ENCODE results near the gene THEMIS.
"Not testable (repeated sequence)": the region's sequence is repeated elsewhere in the genome, so short reads cannot be mapped to it uniquely, and the experiment has no call there.

THEMIS gene

DNA sequence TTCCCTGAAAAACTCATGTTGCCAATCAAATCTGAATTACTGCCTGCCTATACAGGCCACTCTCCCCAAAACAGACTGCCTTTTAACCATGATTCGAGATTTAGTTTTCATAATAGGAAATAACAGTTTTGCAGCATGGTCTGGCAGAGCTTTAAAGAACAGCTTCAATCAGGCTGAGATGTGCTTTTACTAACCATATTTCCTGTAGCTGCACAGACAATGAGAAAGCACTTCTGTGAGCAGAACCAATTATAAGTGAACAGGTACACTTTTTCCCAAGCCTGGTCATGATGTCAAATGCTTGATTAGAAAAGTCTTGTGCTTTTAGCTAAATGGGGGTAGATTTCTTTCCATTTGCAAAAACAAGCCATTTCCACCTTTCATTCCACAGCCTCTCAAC lies 108.2 kb downstream of the THEMIS start:
- DNase-seq: no peak

DNA sequence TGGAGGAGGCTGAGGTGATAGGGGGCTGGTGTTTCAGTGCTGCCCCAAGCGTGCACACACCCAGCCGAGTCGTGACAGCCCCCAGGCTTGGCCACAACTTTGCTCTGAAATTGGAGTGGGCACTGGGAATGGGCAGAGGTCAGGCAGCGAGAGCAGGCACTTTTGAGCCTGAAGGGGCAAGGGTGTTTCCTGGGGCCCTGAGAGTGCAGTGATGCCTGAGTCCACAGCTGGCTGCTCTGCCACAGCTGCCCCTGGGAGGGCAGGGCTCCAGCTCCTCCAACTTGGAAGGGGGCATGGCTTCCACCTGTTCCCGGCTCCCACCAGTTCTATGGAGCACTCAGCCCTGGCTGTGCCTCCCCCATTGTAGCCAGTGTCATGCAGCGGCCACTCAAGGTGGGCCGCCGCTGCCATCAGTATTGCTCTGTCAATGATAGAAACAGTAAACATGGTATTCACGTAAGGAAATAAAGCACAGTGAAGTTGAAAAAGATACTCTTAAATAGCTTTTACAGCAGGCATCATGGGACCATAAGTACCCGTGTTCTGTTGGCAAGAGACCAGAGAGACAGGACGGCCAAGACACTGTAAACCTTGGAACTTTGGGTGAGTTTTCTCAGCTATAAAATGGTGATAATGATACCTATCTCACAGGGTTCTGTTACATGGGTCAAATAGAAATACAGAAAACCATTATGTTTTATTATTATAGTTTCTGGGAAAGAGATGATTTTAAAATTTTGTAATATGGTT lies 108.9 kb downstream of the THEMIS start:
- DNase-seq: no peak

DNA sequence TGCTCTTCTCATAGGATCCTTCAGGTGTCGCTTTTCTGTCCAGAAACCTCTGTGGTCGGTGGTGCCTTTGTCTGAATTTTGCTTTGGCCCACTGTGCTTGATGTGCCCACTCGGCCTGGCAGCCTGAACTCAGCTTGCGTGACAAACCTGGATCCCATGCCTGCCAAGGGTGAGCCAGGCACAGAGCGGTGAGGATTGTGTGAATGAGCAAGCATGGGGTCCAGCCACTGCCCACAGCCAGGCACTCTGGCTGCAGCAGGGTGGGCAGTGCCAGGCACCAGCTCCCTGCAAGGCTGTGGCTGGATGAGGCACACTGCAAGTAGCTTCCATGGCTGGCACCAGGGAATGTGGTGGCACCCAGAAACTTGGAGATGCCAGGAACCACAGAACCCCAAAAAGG lies 110.3 kb downstream of the THEMIS start:
- DNase-seq: no peak

DNA sequence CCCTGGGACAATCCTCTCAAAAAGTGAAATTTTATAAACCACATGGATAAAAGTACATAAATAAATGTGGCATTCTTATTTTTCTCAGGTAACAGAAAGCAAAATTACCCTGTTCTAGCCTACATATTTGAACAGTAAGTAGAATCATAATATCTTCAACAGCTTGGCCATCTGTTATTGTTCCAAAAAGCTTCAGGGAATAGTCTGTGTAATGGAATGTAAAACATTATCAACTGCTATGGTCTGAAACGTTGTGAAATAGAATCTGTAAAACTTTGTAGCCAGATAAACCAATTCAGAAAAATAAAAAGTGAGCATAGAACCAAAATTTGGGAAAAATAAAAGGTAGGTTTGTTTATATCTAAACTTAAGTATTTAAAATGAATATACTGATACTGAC lies 114.7 kb downstream of the THEMIS start:
- no peak for DNase-seq

DNA sequence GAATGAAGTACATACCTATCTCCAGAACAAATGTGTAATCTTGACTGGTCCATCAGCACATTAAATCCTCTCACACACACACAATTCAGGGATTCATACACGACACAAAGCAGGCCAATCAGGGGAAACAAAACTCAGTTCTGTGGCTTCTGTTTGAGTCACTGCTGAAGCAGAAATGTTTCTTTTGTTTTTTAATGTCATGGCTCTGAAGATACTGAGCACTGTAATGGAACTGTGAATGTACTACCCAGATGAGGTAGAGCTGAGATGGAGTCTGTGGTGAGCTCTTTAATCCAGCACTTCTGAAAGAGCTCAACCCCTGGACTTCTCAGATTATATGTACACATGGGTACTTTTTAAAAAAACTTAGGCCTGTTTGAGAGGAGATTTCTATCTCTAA lies 116.4 kb downstream of the THEMIS start:
- DNase-seq: no peak

DNA sequence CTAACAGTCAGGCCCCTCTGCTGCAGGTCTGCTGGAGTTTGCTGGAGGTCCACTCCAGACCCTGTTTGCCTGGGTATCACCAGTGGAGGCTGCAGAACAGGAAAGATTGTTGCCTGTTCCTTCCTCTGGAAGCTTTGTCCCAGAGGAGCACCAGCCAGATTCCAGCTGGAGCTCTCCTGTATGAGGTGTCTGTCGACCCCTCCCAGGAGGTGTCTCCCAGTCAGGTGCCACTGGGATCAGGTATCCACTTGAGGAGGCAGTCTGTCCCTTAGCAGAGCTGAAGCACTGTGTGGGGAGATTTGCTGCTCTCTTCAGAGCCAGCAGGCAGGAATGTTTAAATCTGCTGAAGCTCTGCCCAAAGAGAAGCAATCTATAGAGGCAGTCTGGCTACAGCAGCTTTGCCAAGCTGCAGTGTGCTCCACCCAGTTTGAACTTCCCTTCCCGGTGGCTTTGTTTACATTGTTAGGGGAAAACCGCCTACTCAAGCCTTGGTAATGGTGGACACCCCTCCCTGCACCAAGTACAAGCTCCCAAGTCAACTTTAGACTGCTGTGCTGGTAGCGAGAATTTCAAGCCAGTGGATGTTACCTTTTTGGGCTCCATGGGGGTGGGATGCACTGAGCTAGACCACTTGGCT lies 119.1 kb downstream of the THEMIS start:
- DNase-seq: not testable (repeated sequence)

DNA sequence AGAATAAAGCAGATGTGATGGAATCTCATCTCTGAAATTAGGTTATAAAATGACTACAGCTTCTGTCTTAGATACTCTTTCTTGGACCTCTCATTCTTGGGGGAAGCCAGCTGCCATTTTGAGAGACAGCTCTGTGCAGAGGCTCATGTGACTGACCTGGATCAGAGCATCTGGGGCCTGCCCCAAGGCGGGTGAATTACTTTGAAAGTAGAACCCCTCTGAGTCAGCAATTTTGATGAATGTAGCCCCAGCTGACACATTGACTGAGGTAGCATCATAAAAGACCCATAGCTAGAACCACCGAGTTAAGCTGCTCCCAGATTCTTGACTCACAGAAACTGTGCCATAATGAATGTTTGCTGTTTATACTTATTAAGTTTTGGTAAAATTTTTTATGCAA lies 124.5 kb downstream of the THEMIS start:
- no peak for DNase-seq

DNA sequence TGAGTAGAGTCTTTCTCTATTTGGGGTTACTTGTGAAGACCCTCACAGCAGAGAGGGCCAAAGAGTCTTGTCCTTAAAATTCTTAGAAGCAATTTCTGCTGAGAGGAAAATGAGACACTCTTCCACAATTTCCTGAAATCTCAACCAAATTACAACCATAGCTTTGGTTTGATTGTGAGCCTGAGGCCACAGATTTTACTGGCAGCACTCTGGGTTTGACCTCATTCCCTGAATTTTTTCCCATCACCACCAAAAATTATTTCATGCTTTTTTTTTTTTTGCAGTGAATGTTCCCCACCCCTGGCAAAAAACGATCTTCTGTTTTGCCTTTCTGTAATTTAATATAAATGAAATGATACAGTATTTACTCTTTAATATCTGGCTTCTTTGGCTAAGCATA lies 125.5 kb downstream of the THEMIS start:
- DNase-seq: no peak

DNA sequence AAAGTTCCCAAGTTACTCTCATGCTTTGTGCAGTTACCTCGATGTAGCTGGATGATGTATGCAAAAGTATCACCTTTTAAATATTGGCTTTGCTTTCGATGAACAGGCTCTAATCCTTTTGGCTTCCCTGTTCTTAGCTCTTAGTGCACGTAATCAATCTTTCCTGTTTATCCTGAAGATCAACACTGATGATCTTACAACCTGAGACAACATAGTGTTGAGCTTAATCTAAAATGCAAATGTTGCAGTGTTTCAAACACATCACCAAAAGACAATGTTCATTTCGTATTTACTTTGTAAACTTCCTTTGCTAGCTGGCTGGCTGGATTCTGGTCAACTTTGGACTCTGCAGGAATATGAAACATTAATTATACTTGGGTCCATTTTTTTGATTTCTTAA lies 132.1 kb downstream of the THEMIS start:
- no peak for DNase-seq

DNA sequence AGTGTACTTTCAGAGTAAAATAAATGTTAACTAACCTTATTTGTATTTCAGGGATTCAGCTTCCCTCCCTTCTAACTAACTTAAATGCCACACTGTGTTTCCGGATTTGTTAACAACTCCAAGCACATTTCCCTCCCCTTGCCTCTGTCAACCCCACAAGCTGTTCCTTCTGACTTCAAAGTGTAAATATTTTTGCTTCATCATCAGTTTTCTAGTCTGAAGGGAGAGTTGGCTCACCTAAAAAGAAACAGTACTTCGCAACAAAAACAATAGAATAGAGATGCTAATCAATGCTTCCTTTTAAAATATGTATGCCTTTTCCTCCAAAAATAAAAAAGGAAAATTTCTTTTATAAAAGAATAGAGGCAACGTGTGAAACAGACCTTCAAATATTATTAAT lies 132.6 kb downstream of the THEMIS start:
- no peak for DNase-seq

DNA sequence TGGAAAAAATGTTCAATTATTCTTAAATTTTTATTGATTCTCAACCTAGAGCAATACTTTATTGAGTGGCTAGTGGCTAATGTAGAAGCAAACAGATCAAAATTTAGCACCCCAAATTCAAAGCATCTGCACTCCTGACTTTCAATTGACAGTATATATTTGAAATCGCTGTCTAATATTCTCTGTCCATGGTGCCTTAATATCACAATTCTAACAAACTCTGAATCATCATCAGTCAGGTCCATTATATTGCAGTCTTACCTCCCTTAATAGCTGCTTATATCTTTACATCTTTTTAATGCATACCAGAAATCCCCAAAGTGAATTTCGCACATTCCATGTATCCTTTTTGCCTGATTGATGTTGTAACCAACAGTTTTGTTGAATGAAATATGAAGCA lies 134.9 kb downstream of the THEMIS start:
- no peak for DNase-seq

DNA sequence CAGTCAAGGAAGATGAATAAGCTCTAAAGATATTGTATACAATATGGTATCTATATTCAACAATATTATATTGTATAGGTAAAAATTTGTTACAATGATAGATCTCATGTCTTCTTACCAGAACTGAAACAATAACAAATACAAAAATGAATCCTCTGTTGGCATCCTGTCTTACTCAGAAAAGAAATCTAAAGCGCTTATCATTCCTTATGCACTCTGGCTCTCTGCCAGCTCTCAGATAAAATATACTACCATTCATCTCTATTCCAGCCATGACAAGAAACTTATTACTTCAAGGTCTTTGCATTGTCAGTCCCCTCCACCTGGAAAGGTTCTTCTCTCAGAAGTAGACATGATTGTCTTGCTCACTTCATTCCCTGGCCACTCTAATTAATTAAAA lies 138.6 kb downstream of the THEMIS start:
- DNase-seq: no peak

DNA sequence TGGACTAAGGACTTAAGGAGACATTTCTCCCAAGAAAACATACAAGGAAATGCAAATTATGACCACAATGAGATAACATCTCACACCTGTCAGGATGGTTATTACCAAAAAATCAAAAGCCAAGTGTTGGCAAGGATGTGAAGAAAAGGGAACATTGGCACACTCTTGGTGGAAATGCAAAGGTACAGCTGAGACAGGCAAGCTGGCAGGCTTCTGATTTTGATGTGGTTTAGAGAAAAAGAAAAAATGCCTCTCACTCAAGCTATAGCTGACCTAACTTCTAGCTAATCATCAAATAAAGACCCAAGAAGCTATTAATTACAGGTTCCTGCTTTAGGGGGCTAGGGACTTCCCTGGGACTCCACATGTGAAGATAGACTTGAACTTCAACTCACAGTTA lies 139.8 kb downstream of the THEMIS start:
- DNase-seq: no peak

DNA sequence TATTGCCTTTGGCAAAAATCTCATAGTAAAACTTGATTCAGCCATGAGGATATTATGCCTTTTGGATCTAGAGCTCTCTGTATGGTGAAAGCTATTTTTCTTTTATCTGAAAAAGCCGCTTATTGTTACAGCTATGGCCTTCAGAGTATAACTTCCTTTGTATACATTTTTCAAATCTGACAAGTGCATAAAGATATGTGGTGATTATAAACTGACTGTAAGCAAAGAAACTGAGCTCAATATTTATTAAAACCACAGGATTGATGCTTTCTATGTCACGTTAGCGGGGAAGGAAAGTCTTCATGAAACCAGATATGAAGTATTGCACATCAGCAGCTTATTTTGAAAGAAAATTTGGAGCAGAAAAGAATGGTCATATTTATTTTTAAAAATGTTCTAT lies 151.8 kb downstream of the THEMIS start:
- DNase-seq: no peak

DNA sequence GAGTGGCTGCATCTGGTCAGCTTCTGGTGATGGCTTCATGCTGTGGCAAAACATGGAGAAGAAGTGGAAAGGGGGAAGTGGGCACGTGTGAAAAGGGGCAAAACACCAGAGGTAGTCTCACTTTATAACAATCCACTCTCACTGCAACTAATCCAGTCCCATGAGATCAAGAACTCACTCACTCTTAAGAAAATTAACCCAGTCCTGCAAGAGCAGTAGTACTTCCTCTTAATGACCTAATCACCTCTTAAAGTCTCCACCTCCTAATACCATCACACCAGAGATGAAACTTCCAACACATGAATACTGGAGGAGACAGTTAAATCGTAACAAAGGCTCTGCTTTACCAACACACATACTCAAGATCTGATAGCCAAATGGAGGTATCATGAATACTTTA lies 152.6 kb downstream of the THEMIS start:
- no peak for DNase-seq

DNA sequence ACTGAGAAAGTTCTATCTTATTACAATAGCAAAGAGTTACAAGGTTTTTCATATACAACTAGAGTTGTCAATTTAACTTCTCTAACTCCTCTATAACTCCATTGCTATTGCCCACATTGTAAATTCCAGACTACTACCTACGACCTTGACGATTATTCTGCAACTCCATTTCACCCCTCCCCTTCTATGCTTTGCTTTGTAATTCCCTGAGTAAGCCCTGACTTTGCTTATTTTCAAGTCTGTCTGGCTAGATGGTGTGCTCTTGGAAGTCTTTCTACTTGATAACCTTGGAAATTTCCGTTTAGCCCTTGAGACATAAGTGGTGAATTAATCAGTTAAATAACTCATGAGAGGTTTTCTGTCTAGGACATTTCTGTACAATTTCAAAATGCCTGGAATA lies 162.4 kb downstream of the THEMIS start:
- DNase-seq: no peak

DNA sequence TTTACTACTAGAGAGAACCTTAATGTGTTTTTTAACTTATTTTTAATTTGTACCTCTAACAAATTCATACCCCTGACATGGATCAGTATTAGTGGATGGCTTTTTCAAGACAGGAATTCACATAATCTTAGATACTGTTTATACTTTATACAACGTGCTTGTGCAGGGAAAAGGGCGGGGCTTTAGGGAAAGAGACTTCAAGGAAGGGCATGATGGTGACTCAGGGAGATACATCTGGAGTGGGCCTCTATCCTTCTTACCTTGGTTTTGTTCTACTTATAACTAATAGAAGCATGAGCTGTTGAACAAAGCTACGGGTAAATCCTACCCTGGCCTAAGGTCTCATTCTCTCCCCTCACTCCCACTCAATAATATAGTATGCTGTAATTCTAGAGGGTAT lies 163.1 kb downstream of the THEMIS start:
- no peak for DNase-seq

DNA sequence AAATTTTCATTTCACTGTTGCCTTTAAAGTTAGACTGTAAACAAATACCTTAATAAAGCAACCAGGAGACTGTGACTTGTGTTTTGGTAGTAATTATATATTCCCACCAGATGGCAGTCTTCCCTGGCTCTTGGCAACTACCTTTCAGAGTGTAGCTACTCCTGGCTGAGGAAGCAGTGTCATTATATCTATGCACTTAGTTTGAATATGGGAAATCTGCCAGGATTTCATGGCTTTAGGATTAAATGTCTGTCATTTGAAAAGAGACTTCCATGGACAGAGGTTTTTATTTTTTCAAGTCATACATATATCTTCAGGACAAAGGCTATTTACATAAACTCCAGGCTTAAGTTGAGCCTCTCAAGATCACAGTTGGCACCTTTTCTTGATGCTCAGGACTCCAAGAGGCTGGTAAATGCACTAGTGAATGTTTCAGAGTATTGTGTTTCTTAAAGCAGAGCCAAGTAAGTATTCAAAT lies 163.8 kb downstream of the THEMIS start:
- peak; percentile 65 for DNase-seq

DNA sequence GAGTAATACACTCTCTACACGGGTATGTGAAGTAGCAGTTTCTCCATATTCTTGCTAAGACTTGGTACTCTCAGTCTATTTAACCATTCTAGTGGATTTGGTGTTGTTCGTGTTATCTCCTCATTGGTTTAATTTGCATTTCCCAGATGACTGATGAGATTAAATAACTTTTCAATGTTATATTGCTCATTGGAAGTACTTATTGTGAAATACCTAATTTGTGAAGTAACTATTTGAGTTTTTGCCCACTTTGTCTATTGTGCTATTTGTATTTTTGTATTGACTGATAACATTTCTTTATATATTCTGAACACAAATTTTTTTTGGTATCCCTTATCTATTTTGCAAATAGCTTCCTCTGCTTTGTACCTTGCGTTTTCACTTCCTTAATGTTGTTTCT lies 167.9 kb downstream of the THEMIS start:
- DNase-seq: no peak

DNA sequence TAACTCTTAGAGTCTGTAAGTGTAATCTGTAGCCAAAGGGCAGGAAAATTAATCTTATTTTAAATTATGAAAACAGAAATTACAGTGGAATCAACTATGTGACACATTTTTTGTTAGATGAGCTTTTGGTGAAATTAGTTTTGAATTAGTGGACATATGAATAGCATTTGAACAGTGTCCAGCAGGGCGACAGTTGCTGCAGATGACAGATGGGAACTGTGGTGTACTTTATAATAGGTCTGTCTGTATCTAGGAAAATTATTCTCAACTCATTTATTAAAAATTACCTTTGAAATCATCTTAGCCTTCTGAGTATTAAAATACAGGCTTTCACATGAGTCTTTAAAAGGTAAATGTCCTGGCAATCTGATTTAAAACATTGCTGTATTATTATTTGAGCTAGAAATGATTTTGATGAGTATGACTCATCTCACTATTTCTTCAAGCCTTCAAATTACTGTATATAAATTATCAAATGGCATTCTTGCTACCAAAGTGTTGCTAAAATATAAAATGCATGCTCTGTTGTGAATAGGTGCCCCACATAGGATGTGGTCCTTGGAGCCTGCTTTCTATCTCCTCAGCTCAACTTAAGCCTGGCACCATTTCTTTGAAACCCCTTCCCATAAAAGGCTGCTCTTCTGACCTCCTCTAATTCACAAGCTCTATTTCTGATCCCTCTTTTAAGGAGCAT lies 173.5 kb downstream of the THEMIS start:
- DNase-seq: no peak

DNA sequence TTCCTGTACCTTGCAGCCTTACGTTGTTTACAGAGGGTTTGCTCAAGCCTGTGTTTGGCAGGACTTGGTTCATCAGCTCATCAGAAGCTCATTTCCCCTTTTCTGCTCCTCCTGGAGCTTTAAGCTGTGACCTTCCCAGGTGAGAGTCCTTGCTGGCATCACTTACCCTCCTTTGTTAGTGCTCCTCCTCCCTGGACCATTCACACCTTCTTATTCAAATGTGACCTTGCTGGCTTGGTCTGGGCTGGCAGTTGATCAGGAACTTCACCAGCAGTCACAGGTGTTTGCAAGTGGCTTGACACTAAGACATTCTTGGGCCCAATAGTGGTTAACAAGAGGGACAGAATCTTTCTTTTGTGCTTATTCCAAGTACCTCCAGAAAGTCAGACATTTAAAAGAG lies 175.0 kb downstream of the THEMIS start:
- DNase-seq: no peak

DNA sequence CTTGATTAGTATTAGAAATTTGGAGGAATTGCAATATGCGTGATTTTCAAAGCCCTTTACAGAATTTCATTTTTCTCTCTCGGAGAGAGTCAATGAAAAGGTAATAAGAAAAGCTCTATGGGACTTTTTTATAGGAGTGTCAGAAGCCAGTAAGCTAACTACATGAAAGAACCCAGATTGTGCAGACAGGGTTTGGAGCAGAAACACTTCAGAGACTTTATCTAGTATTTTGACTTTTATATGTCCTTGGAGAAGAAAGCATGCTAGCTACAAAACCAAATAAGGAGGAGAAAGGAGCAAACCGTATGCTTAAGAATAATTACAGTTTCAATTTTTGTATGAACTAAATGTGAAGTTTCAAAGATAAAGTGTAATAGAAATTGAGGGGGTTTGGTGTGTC lies 182.2 kb downstream of the THEMIS start:
- no peak for DNase-seq

DNA sequence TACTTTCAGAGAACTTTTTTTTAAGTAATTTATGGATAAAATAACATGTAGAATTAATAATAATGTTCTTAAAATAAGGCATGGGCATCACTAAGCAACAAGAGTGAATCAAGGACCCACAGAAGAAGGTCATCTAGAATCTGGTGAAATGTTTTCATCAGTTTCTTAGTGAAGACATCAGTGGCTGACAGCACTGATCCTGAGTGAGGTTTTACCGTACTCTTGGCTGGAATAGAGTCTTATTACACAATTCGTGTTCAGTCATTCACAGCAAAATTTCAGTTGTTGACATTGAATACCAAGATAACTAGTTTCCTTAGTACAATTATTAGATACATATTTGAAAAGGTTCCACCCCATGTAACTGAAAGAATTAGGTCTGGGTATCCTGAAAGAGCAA lies 183.5 kb downstream of the THEMIS start:
- no peak for DNase-seq

DNA sequence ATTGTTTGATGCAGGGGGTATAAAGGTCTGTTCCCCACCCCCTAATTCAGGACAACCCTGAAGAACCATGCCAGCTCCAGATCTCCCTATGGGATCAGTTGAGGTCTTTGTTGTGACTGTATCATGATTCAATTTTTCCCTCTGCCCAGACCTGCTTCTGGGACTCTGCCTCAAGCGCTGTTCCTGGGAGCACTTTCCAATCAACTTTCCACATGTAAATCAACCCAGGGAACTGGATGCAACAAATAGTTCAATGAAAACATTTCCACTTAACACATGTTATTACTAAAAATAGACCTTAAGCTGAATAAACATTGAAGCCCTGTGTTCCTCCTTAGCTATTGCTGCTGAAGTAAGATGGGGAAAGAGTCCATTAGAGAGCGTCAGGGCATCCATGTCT lies 184.4 kb downstream of the THEMIS start:
- DNase-seq: no peak
